B cell (primary cell): ENCODE results near the gene LRRC8D. TPM values are rescaled to one million over a fixed set of nuclear protein-coding genes. Genes with fewer than 3 reads are reported as not detected.

Source experiments
- ATAC-seq: fragments of 200-7000 bp; cut with Tn5 transposase; one replicate; pipeline ENCODE4 v1.10.0; 2021; ENCODE audit warnings: low read depth, mild to moderate bottlenecking, moderate number of reproducible peaks, moderate library complexity
- CTCF ChIA-PET: fragments of 350-600 bp; sonication (Branson Sonifier 250); formaldehyde crosslinking; loops from one replicate; lab custom pipeline; 2021; ENCODE audit warnings: antibody characterized with exemption, inconsistent platforms; lab: Charles Lee
- POLR2A ChIA-PET: fragments of 350-600 bp; sonication (Branson Sonifier 250); formaldehyde crosslinking; loops from one replicate; lab custom pipeline; 2021; ENCODE audit warnings: antibody characterized with exemption; lab: Charles Lee
- DNase-seq: peaks from one replicate; pipeline ENCODE4 v3.0.0; 2013
- H2AFZ ChIP-seq: 2 replicates; pipeline ENCODE4 v1.6.1; 2012; ENCODE audit warnings: mild to moderate bottlenecking, low read depth, low read length; ENCODE audit not compliant: insufficient read depth, poor library complexity, severe bottlenecking
- H3K27ac ChIP-seq, 2 donors: 1 replicate in 1 of 2; 2 replicates in 1 of 2; pipeline ENCODE4 v1.5.1; 2012 to 2013; ENCODE audit warnings: low read length in 2 of 2, mild to moderate bottlenecking in 2 of 2, moderate library complexity in 1 of 2
- H3K27me3 ChIP-seq, 4 experiments: fragments of 200-600 bp in 1 of 4; sonication (generic) in 1 of 4; replicated peaks in 1 of 4; 1 replicate in 2 of 4; 2 replicates in 2 of 4; pipeline versions ENCODE4 v1.6.1 to v1.7.0; 2013 to 2016; ENCODE audit warnings: low read length in 3 of 4, mild to moderate bottlenecking in 2 of 4, mixed read lengths in 1 of 4, moderate library complexity in 1 of 4; ENCODE audit not compliant: insufficient read depth in 4 of 4, control insufficient read depth in 3 of 4; ENCODE audit errors: control extremely low read depth in 1 of 4
- H3K36me3 ChIP-seq, 2 experiments: replicated peaks in 1 of 2; 1 replicate in 1 of 2; 2 replicates in 1 of 2; pipeline versions ENCODE4 v1.6.1 to v1.7.1; 2013; ENCODE audit warnings: low read length in 1 of 2; ENCODE audit not compliant: insufficient read depth in 2 of 2, control insufficient read depth in 1 of 2; ENCODE audit errors: control extremely low read depth in 1 of 2, extremely low read depth in 1 of 2
- H3K4me1 ChIP-seq, 2 donors: fragments of 200-600 bp in 1 of 2; sonication (generic) in 1 of 2; 1 replicate in 1 of 2; 2 replicates in 1 of 2; pipeline versions ENCODE4 v1.5.1 to v1.6.1; 2013 to 2017; ENCODE audit warnings: low read length in 2 of 2; ENCODE audit not compliant: control insufficient read depth in 2 of 2, insufficient read depth in 2 of 2
- H3K4me2 ChIP-seq: replicated peaks from 2 replicates; pipeline ENCODE3; 2012; ENCODE audit warnings: mild to moderate bottlenecking, low read depth, low read length; ENCODE audit not compliant: poor library complexity, severe bottlenecking
- H3K4me3 ChIP-seq, 5 experiments: fragments of 200-600 bp in 1 of 5; sonication (generic) in 1 of 5; 1 replicate in 3 of 5; 2 replicates in 2 of 5; pipeline versions ENCODE4 v1.5.1 to v1.7.0; 2011 to 2016; ENCODE audit warnings: low read length in 4 of 5, mild to moderate bottlenecking in 4 of 5, low read depth in 2 of 5, control low read depth in 1 of 5, moderate library complexity in 1 of 5; ENCODE audit not compliant: insufficient read depth in 1 of 5; ENCODE audit errors: control extremely low read depth in 1 of 5, extremely low read depth in 1 of 5
- H3K79me2 ChIP-seq: fragments of 200-600 bp; sonication (generic); one replicate; pipeline ENCODE4 v1.6.0; 2016; ENCODE audit warnings: low read length; ENCODE audit not compliant: control insufficient read depth, insufficient read depth
- H3K9ac ChIP-seq: fragments of 200-600 bp; sonication (generic); 2 replicates; pipeline ENCODE4 v1.6.1; 2017; ENCODE audit warnings: mild to moderate bottlenecking, low read length, moderate library complexity
- H3K9me3 ChIP-seq, 3 donors: one replicate each; pipeline versions ENCODE4 v1.6.1 to v1.7.1; 2013; ENCODE audit warnings: low read length in 2 of 3; ENCODE audit not compliant: control insufficient read depth in 2 of 3, insufficient read depth in 1 of 3; ENCODE audit errors: control extremely low read depth in 1 of 3
- H4K20me1 ChIP-seq: 2 replicates; pipeline ENCODE4 v1.6.0; 2012; ENCODE audit warnings: mild to moderate bottlenecking, low read length; ENCODE audit not compliant: insufficient read depth, control insufficient read depth, poor library complexity, severe bottlenecking
- H3K27ac Mint-ChIP-seq: one replicate; pipeline ENCODE4 v1.8.0; 2021; ENCODE audit warnings: mixed read lengths
- H3K27me3 Mint-ChIP-seq: one replicate; pipeline ENCODE4 v1.8.0; 2021; ENCODE audit warnings: mixed read lengths
- H3K4me1 Mint-ChIP-seq: one replicate; pipeline ENCODE4 v1.8.0; 2021; ENCODE audit warnings: mixed read lengths
- H3K4me3 Mint-ChIP-seq: one replicate; pipeline ENCODE4 v1.8.0; 2021; ENCODE audit warnings: mixed read lengths
- H3K9me3 Mint-ChIP-seq: one replicate; pipeline ENCODE4 v1.8.0; 2022; ENCODE audit warnings: mixed read lengths; ENCODE audit not compliant: insufficient read depth
- EZH2 ChIP-seq: IDR thresholded peaks from 2 replicates; pipeline ENCODE4 v1.6.1; 2012; ENCODE audit warnings: borderline replicate concordance, low read depth, mild to moderate bottlenecking, moderate library complexity, low read length; ENCODE audit not compliant: insufficient read depth, poor library complexity, severe bottlenecking
- WGBS: methylation state at CpG from one replicate; pipeline ENCODE4 v1.1.5; 2013; ENCODE audit warnings: missing lambda C conversion rate; ENCODE audit not compliant: insufficient coverage; 5-methylcytosine and 5-hydroxymethylcytosine counted together
- intact Hi-C: fragments of 100-400 bp; cut with micrococcal nuclease; formaldehyde crosslinking; loops from one replicate; pipeline ENCODE4 v1.10.0; 2022
- polyA plus RNA-seq: library from polyadenylated mRNA; depleted of rRNA; stranded (reverse); fragments of >200 nt; gene quantifications from 2 replicates; pipeline ENCODE4 v1.2.3, GENCODE V29; 2012
- total RNA-seq, 2 donors: library from RNA; stranded (reverse); fragments of 120-200 nt in 1 of 2; gene quantifications; 1 replicate in 1 of 2; 2 replicates in 1 of 2; pipeline versions ENCODE4 v1.2.3 to v1.2.4, GENCODE V29; 2013 to 2022
- TF ChIP-seq, protein P1 (sequence below): fragments of 200-600 bp; IDR thresholded peaks from one replicate; pipeline ENCODE4 v1.8.0; 2022; ENCODE audit warnings: antibody characterized with exemption, mild to moderate bottlenecking

The LRRC8D gene
- total and polyA plus RNA-seq, 2 donors (not counting 1 experiment from before 2014, with no cell fraction given): 23.7 to 47.0 TPM

GRCh38 chr1:89827902-89828301, 7.1 kb downstream of the LRRC8D start:
- ATAC-seq (no peak), DNase-seq (no peak)
- H3K9ac ChIP-seq: no peak overlapping the region
- Mint-ChIP-seq H3K4me3 (no peak overlapping the region), H3K27ac (no peak overlapping the region), H3K4me1 (peaks cover 25% of the 10 kb centered on the region), H3K9me3 (no peaks in the 10 kb centered on the region), H3K27me3 (no peaks in the 10 kb centered on the region)
- peaks cover 0 to 10% of the 10 kb centered on the region in 2 donors for H3K4me1 ChIP-seq
- WGBS: 100% methylated on average over 1 of the region's 1 CpG
- no peaks in the 10 kb centered on the region for H3K27me3 ChIP-seq
- no peak overlapping the region for H2AFZ ChIP-seq
- CTCF ChIA-PET: interaction anchor here (1.3 to 1.6 kb wide), 2 partner anchors 9 to 14 kb away, joined by 4 read pairs; no protein-coding TSS in a partner anchor
- H3K36me3 ChIP-seq: peaks cover 3 to 6% of the 10 kb centered on the region in 2 experiments
- H3K9me3 ChIP-seq: no peaks in the 10 kb centered on the region
- H3K4me2 ChIP-seq: no peak overlapping the region
- peaks cover 10% of the 10 kb centered on the region for H3K79me2 ChIP-seq
- TF ChIP-seq, protein P1, sequence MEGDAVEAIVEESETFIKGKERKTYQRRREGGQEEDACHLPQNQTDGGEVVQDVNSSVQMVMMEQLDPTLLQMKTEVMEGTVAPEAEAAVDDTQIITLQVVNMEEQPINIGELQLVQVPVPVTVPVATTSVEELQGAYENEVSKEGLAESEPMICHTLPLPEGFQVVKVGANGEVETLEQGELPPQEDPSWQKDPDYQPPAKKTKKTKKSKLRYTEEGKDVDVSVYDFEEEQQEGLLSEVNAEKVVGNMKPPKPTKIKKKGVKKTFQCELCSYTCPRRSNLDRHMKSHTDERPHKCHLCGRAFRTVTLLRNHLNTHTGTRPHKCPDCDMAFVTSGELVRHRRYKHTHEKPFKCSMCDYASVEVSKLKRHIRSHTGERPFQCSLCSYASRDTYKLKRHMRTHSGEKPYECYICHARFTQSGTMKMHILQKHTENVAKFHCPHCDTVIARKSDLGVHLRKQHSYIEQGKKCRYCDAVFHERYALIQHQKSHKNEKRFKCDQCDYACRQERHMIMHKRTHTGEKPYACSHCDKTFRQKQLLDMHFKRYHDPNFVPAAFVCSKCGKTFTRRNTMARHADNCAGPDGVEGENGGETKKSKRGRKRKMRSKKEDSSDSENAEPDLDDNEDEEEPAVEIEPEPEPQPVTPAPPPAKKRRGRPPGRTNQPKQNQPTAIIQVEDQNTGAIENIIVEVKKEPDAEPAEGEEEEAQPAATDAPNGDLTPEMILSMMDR: no peak
- no peak for TF ChIP-seq EZH2
- no peak overlapping the region for H3K4me3 ChIP-seq
- H3K27ac ChIP-seq: no peak overlapping the region
- POLR2A ChIA-PET: interaction anchor here (0.6 kb wide), 1 partner anchor 10 kb away, joined by 6 read pairs; no protein-coding TSS in a partner anchor
- H4K20me1 ChIP-seq: peaks cover 9% of the 10 kb centered on the region
- intact Hi-C loops: no loop called here

DNA sequence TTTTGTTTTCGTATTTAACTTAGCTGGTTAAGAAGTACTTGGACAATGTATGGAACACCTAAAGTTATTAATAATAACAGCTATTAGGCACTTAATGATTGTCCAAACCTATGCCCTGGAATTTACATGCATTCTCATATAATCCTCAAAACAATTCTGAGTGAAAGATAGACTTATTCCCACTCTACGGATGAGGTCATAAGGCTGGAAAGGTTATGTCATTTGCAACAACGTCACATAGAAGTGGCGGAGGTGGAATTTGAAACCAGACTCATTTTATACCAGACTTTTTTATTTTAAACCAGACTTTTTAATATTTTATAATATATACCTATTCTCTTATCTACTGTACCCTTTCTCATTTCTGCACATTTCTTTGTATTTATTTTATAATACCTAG, 8.4 kb downstream of the LRRC8D start:
- Histone ChIP-seq H4K20me1 (peaks cover 9% of the 10 kb centered on the region), H3K79me2 (peaks cover 14% of the 10 kb centered on the region), H3K4me3 (no peak overlapping the region), H3K27me3 (no peaks in the 10 kb centered on the region), H2AFZ (no peak overlapping the region), H3K4me2 (no peak overlapping the region), H3K4me1 (peaks cover 0 to 3% of the 10 kb centered on the region in 2 donors), H3K27ac (no peak overlapping the region), H3K36me3 (peaks cover 3 to 6% of the 10 kb centered on the region in 2 experiments), H3K9me3 (no peaks in the 10 kb centered on the region), H3K9ac (no peak overlapping the region)
- Mint-ChIP-seq H3K27me3 (no peaks in the 10 kb centered on the region), H3K9me3 (no peaks in the 10 kb centered on the region), H3K4me3 (no peak overlapping the region), H3K4me1 (peaks cover 18% of the 10 kb centered on the region), H3K27ac (no peak overlapping the region)
- WGBS: no CpG with 5 or more reads among the region's 4 CpGs
- no peak for DNase-seq
- intact Hi-C loops: no loop called here
- ChIA-PET POLR2A (interaction anchor here (0.6 kb wide), 1 partner anchor 140 kb away, joined by 3 read pairs; no protein-coding TSS in a partner anchor), CTCF (interaction anchor here (1.3 kb wide), 1 partner anchor 13 kb away, joined by 4 read pairs; no protein-coding TSS in a partner anchor)
- ATAC-seq: no peak
- TF ChIP-seq EZH2: no peak
- TF ChIP-seq, protein P1: no peak
